Measurements from ENCODE around the gene MUC2.

The MUC2 gene

GRCh38 chr11:1036931-1037330, 37.7 kb upstream of the MUC2 start:
- DNase-seq (ENCODE audit: low read depth, low spot score) = no peak

- no peak for DNase-seq (ENCODE audit: low read depth, low spot score)
These were observed 37.1 kb upstream of the MUC2 start for GRCh38 chr11:1037506-1038055.

GRCh38 chr11:1038361-1038760, 36.3 kb upstream of the MUC2 start:
- no peak for DNase-seq (ENCODE audit: low read depth, low spot score)

- DNase-seq (ENCODE audit: low read depth, low spot score) = no peak
These were observed 35.8 kb upstream of the MUC2 start for GRCh38 chr11:1038921-1039320.

GRCh38 chr11:1039481-1040427, 34.9 kb upstream of the MUC2 start:
- no peak for DNase-seq (ENCODE audit: low read depth, low spot score)

- DNase-seq (ENCODE audit: low read depth, low spot score) = no peak
These were observed 34.1 kb upstream of the MUC2 start for GRCh38 chr11:1040428-1041148.

GRCh38 chr11:1041149-1041467, 33.6 kb upstream of the MUC2 start:
- no peak for DNase-seq (ENCODE audit: low read depth, low spot score)

- no peak for DNase-seq (ENCODE audit: low read depth, low spot score)
These were observed 33.2 kb upstream of the MUC2 start for GRCh38 chr11:1041471-1041870.

GRCh38 chr11:1041936-1042608, 32.6 kb upstream of the MUC2 start:
- DNase-seq (ENCODE audit: low read depth, low spot score) = no peak

- no peak for DNase-seq (ENCODE audit: low read depth, low spot score)
These were observed 31.8 kb upstream of the MUC2 start for GRCh38 chr11:1042626-1043562.

GRCh38 chr11:1043563-1044096, 31.0 kb upstream of the MUC2 start:
- no peak for DNase-seq (ENCODE audit: low read depth, low spot score)

GRCh38 chr11:1044160-1044559, 30.5 kb upstream of the MUC2 start:
- no peak for DNase-seq (ENCODE audit: low read depth, low spot score)

GRCh38 chr11:1047595-1048156, 27.0 kb upstream of the MUC2 start:
- no peak for DNase-seq (ENCODE audit: low read depth, low spot score)

GRCh38 chr11:1048375-1049070, 26.2 kb upstream of the MUC2 start:
- no peak for DNase-seq (ENCODE audit: low read depth, low spot score)

GRCh38 chr11:1049071-1049405, 25.6 kb upstream of the MUC2 start:
- no peak for DNase-seq (ENCODE audit: low read depth, low spot score)

GRCh38 chr11:1049431-1049891, 25.2 kb upstream of the MUC2 start:
- no peak for DNase-seq (ENCODE audit: low read depth, low spot score)

- DNase-seq (ENCODE audit: low read depth, low spot score) = no peak
These were observed 24.6 kb upstream of the MUC2 start for GRCh38 chr11:1049911-1050580.

- DNase-seq (ENCODE audit: low read depth, low spot score) = peak; percentile 90
These were observed 23.9 kb upstream of the MUC2 start for GRCh38 chr11:1050581-1051355.

Data from ELF-1 (cell line).